Measurements from ENCODE around the gene IFRD2. TPM values are rescaled to one million over a fixed set of nuclear protein-coding genes. Genes with fewer than 3 reads are reported as not detected.

The IFRD2 gene
- polyA plus RNA-seq, 1 experiment = 19.3 TPM

DNA sequence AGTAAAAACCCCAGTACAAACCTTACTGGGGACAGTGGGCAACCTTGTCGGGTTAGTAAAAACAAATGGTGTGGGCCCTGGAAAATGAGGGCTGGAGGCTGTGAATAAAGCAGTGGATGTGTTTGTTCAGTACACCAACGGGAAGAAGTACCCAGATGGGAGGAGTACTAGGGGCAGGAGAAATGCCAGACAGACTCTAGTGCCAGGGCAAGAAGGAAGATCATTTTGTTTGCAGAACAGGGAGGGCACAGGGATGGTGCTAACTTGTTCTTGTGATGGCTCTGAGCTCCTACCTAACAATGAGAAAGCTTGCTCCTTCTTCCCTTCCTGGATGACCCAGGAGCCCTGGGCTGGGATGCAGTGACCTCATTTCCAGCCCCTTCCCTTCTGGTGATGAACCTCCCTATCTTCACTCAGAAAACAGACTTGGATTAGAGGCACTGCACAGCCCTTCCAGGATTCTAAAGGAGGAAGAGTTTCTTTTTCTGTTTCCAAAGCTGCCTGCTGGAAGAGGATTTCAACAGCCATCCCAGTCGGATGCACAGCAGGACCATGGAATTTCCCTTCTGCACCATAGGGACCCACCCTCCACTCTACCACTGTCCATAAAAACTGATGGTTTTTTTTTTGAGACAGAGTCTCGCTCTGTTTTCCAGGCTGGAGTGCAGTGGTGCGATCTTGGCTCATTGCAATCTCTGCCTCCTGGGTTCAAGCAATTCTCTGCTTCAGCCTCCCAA is 42.3 kb upstream of the IFRD2 start:
- DNase-seq (ENCODE audit: low read depth, low spot score) = no peak
- H3K4me3 ChIP-seq (ENCODE audit: low read depth, low read length) = peak overlapping the region; percentile 17; the same call in 1 of the 2 replicates
- no peak overlapping the region for H3K27ac ChIP-seq (ENCODE audit: low read depth, low read length)
- no peaks in the 10 kb centered on the region; the same call in 1 of the 2 replicates for H3K9me3 ChIP-seq (ENCODE audit: control insufficient read depth, insufficient read depth, low read length)
- ChIA-PET POLR2A (no interaction called here), CTCF (interaction anchor here (0.6 to 0.9 kb wide), 2 partner anchors 10 to 280 kb away, joined by 3 to 4 read pairs; no protein-coding TSS in a partner anchor)
- TF ChIP-seq CTCF (IDR thresholded peaks at IDR 0.05; ENCODE audit: low read depth, low read length) = no peak
- H3K27me3 ChIP-seq (ENCODE audit: control insufficient read depth, insufficient read depth, low read length) = no peaks in the 10 kb centered on the region

DNA sequence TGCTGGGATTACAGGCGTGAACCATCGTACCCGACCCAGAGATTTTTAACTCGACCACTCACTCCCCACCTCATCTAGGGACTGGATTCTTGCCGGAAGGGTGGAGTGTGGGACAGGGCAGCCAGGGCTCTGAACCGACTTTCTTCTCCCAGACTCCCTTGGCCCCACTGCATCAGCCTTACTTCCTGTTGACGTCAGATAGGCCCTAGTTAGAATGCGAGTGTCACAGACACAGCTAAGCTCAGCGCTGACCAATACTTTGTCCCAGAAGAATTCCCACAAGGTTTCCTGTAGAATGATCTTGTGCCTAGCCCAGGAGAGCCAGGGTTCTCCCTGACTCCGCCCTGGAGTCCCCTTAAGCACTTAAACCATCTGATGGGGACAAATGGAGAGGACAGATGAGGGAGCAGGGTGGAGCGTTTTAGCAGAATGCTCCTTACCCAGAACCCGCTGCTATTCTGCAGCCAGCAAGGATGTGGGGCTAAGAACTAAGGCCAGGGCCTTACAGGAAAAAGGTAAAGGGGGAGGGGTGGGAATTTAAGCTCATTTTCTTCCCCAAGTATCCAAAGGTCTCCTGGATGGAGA is 41.6 kb upstream of the IFRD2 start:
- no peak for TF ChIP-seq CTCF (IDR thresholded peaks at IDR 0.05; ENCODE audit: low read depth, low read length)
- Histone ChIP-seq H3K9me3 (ENCODE audit: control insufficient read depth, insufficient read depth, low read length) (no peaks in the 10 kb centered on the region; the same call in 1 of the 2 replicates), H3K4me3 (ENCODE audit: low read depth, low read length) (no peak overlapping the region), H3K27me3 (ENCODE audit: control insufficient read depth, insufficient read depth, low read length) (no peaks in the 10 kb centered on the region), H3K27ac (ENCODE audit: low read depth, low read length) (peak overlapping the region; percentile 47)
- ChIA-PET POLR2A (interaction anchor here (0.7 to 0.8 kb wide), 2 partner anchors 10 to 35 kb away, joined by 3 read pairs; partner anchors contain the start of genes HYAL3 and NAA80), CTCF (interaction anchor here (0.9 kb wide), 1 partner anchor 9 kb away, joined by 4 read pairs; no protein-coding TSS in a partner anchor)
- DNase-seq (ENCODE audit: low read depth, low spot score) = no peak

GRCh38 chr3:50331364-50331907 is 39.2 kb upstream of the IFRD2 start:
- POLR2A ChIA-PET = no interaction called here
- no peaks in the 10 kb centered on the region; the same call in 1 of the 2 replicates for H3K9me3 ChIP-seq (ENCODE audit: control insufficient read depth, insufficient read depth, low read length)
- TF ChIP-seq CTCF (IDR thresholded peaks at IDR 0.05; ENCODE audit: low read depth, low read length) = no peak
- CTCF ChIA-PET = interaction anchor here (1.1 kb wide), 1 partner anchor 10 kb away, joined by 5 read pairs; no protein-coding TSS in a partner anchor
- H3K4me3 ChIP-seq (ENCODE audit: low read depth, low read length) = no peak overlapping the region
- no peaks in the 10 kb centered on the region for H3K27me3 ChIP-seq (ENCODE audit: control insufficient read depth, insufficient read depth, low read length)
- no peak overlapping the region for H3K27ac ChIP-seq (ENCODE audit: low read depth, low read length)
- DNase-seq (ENCODE audit: low read depth, low spot score) = no peak

DNA sequence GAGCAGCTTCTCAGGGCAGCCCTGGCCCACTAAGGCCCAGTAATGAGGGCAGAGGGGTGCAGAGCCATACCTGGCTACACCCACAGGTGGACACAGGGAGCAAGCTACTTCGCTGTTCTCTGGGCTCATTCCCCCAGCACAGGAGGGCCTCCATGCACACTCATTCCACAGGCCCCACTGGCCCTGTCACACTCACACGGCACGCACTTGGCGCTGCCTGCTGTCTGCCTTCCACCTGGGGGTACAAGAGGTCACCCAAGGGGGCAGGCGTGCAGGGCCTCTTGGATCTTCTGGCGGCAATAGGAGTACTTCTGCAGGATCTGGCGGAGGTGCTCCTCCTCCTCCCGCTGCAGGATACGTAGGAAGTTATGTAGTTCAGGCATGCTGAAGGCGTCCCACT is 38.1 kb upstream of the IFRD2 start:
- POLR2A ChIA-PET = interaction anchor here (0.6 kb wide), 1 partner anchor 11 kb away, joined by 3 read pairs; no protein-coding TSS in a partner anchor
- CTCF ChIA-PET = interaction anchor here (1.1 to 1.5 kb wide), 2 partner anchors 9 to 136 kb away, joined by 3 to 5 read pairs; no protein-coding TSS in a partner anchor

More for the DNA sequence above, 38.1 kb upstream of the IFRD2 start:
- peak overlapping the region; percentile 11 for H3K27ac ChIP-seq (ENCODE audit: low read depth, low read length)
- DNase-seq (ENCODE audit: low read depth, low spot score) = no peak
- H3K27me3 ChIP-seq (ENCODE audit: control insufficient read depth, insufficient read depth, low read length) = no peaks in the 10 kb centered on the region
- H3K4me3 ChIP-seq (ENCODE audit: low read depth, low read length) = no peak overlapping the region
- no peak for TF ChIP-seq CTCF (IDR thresholded peaks at IDR 0.05; ENCODE audit: low read depth, low read length)
- H3K9me3 ChIP-seq (ENCODE audit: control insufficient read depth, insufficient read depth, low read length) = no peaks in the 10 kb centered on the region; the same call in 1 of the 2 replicates
